Measurements from ENCODE around the gene SLPI.

SLPI gene

GRCh38 chr20:45223136-45223535 lies 31.2 kb downstream of the SLPI start:
- DNase-seq (ENCODE audit: extremely low spot score, insufficient read length, low read depth) (no peak), FAIRE-seq (no peak)

DNA sequence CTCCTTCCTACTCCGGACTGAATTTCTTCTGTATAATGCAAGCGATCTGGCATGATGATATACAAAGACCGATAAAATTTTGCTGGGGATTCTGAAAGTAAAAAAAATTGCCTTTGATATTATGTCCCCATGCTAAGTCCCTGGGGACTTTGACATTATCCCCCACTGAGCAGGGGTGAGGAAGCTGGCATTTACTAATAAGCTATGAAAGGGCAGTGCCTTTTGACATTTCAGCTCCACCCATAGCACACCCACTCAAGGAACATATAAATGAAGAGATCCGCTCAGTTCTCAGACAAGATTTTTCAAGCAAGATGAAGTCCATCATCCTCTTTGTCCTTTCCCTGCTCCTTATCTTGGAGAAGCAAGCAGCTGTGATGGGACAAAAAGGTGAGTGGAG lies 33.3 kb downstream of the SLPI start, which contains the start of gene SEMG2:
TSS of gene SEMG2 (plus strand) at position 298 of the 400 bp plus-strand sequence. CDS start at position 315, 17 bp downstream.
- FAIRE-seq (no peak), DNase-seq (ENCODE audit: extremely low spot score, insufficient read length, low read depth) (no peak)

DNA sequence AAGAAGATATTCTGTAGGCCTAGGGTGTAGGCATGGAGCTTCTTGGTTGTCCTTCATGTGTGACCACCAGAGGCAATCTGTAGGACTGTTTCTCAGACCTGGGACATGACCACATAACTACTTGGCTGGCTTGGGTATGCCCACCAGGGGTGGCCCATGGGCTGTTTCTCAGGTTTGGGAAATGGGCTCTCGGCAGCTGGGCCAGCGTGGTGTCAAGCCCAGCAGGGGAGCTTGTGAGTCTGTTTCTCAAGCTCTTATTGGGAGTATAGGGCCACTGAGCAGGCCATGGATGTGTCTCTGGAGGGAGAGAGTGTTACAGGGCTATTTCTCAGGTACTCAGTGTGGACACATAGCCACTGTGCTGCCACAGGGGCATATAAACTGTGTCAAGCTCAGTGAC lies 35.7 kb downstream of the SLPI start:
- DNase-seq (ENCODE audit: extremely low spot score, insufficient read length, low read depth) (no peak), FAIRE-seq (no peak)

DNA sequence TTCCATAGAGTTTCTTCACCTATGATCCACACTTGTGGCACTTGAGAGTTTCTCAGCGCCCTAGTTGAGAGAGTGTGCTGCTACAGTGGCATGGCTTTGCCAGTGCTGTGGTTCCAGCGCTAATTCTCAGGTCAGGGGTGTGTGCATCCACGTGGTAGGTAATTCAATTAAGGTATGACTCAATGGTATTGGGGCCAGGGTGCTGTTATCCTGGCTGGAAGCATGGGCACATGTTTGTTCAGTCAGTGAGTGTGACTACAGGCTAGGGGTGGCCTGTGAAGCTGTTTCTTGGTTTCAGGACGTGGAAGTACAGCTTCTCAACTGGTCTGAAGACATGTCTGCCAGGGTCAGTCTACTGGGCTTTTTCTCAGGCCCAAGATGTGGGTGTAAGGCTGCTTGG lies 36.2 kb downstream of the SLPI start:
- DNase-seq (ENCODE audit: extremely low spot score, insufficient read length, low read depth) (no peak), FAIRE-seq (no peak)

DNA sequence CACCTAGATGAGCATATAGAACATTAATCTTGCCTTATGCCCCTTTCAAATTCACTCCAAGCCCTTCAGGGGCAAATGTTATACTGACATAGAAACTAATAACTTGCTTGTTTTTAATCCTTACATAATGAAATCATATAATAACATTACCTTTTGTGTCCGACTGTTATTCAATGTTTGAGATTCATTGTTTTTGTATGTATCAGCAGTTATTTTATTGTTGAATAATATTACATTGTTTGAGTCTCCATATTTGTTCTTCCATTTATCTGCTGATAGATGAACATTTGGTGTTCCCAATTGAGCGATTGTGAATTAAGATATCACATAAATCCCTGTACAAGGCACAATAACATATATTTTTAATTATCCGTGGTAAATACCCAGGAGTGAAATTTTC lies 41.5 kb downstream of the SLPI start:
- FAIRE-seq: no peak
- no peak for DNase-seq (ENCODE audit: extremely low spot score, insufficient read length, low read depth)

DNA sequence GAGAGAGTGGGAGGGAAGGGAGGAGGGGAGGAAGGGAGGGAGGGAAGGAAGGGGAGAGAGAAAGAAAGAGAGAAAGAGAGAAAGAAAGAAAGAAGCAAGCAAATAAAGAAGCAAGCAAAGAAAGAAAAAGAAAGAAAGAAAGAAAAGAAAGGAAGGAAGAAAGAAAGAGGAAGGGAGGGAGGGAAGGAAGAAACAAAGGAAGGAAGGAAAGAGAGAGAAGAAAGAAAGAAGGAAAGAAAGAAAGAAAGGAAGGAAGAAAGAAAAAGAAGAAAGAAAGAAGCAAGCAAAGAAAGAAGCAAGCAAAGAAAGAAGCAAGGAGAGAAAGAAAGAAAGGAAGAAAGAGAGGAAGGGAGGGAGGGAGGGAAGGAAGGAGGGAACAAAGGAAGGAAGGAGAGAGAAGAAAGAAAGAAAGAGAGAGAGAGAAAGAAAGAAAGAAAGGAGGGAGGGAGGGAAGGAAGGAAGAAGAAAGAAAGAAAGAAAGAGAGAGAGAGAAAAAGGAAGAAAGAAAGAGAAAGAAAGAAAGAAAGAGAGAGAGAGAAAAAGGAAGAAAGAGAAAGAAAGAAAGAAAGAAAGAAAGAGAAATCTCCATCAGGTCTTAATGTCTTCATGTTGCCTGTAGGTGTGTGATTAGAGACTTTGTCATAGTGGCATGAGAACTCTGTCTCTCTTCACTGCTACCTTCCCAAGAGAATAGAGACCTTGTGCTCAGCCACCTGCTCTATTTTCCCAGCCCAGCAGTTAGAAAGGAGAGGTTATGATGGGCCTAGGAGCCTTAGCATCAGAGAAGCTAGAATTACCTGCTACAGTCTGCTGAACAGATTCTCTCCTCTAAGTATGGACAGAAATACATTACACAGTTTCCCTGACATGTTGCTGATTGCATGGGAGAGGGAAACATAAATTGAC lies 42.5 kb downstream of the SLPI start:
- DNase-seq (ENCODE audit: extremely low spot score, insufficient read length, low read depth) (no peak), FAIRE-seq (no peak)

DNA sequence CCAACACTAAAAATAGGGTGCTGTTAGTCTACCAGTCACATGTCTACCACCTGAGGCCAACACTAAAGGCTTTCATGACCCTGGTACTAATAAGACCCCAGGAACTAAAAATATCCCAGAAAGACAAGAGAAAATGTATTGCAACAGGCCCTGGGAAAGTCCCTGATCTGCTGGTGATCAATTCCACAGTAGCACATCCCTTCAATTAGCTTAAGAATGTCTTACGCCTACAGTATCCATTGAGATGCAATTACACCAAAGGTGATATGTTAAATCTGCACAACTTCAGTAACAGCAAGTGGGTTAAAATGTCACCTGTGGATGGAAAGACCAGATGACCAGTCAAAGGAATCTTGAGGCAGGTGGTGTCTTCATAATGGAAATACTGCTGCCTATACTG lies 44.4 kb downstream of the SLPI start:
- FAIRE-seq (no peak), DNase-seq (ENCODE audit: extremely low spot score, insufficient read length, low read depth) (no peak)

DNA sequence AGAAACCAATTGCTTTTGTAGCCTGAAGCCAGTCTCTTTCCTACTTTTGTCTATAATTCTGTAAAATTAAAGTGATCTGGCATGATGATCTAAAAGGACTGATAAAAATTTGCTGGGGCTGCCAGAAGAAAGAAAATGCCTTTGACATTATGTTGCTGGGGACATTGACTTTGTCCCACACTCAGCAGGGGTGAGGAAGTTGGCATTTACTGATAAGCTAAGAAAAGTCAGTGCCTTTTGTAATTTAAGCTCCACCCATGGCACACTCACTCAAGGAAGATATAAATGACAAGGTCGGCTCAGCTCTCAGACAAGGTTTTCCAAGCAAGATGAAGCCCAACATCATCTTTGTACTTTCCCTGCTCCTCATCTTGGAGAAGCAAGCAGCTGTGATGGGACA lies 47.6 kb downstream of the SLPI start, which contains the start of gene SEMG1:
TSS of gene SEMG1 (plus strand) at position 309 of the 400 bp plus-strand sequence. CDS start at position 330, 21 bp downstream.
- DNase-seq (ENCODE audit: extremely low spot score, insufficient read length, low read depth): no peak
- no peak for FAIRE-seq

All from GM18507 (cell line).